NT2/D1 (cell line): ENCODE measurements around the gene ABCA5.

Source experiments
- SUZ12 ChIP-seq: IDR thresholded peaks from 2 replicates; pipeline ENCODE4 v1.6.1; 2011; ENCODE audit not compliant: insufficient read length, insufficient read depth; ENCODE audit errors: extremely low read depth
- ZNF274 ChIP-seq: IDR thresholded peaks from 2 replicates; pipeline ENCODE4 v1.6.1; 2011; ENCODE audit warnings: mild to moderate bottlenecking, low read depth, low read length

DNA sequence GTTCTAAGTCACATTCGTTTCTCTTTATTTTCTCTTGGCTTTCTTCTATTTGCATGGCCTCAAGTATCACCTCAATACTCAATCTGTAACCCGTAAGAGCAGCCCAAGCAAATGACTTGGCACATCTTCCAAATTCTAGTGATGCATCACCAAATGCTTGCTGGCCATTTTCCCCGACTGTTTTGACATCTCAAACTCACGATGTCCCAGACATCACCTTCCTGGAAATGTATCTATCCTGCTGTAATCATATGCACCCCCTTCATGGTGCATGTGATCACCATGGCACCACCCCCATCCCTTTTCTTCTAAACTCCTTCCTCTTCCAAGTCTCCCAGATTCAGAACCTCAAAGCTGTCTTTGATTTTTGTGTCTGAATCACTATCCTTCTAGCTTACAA, 24.0 kb upstream of the ABCA5 start:
- TF ChIP-seq SUZ12 (no peak), ZNF274 (no peak)
